ENCODE measurements around the gene ENOX1. TPM values are rescaled to one million over a fixed set of nuclear protein-coding genes. Genes with fewer than 3 reads are reported as not detected.

Gene ENOX1
- total RNA-seq, 1 donor from 2014 or later: 3.0 TPM

DNA sequence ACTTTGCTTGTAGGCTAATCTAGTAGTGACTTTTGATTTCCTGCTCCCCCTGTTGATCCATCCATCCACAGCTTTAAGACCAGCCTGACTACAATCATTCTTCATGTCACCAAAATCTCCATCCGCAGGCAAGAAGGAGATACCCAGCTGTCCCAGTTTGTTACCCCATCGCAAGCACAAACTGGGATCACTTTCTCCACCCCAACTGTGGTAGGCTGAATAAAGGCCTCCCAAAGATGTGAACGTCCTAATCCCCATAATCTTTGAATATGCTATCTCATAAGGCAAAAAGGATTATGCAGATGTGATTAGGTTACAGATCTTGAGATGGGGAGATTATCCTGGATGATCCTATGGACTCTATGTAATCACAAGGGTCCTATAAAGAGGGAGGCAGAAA lies 202.0 kb downstream of the ENOX1 start:
- no peak for DNase-seq (ENCODE audit: low spot score in 2 of 2, unreplicated experiment in 2 of 2)
- Mint-ChIP-seq H3K4me1 (peaks cover 11% of the 10 kb centered on the region), H3K36me3 (no peaks in the 10 kb centered on the region), H3K27me3 (ENCODE audit: low read depth) (no peaks in the 10 kb centered on the region), H3K27ac (no peak overlapping the region), H3K9me3 (no peaks in the 10 kb centered on the region), H3K4me3 (no peak overlapping the region)
- TF ChIP-seq, protein P1, sequence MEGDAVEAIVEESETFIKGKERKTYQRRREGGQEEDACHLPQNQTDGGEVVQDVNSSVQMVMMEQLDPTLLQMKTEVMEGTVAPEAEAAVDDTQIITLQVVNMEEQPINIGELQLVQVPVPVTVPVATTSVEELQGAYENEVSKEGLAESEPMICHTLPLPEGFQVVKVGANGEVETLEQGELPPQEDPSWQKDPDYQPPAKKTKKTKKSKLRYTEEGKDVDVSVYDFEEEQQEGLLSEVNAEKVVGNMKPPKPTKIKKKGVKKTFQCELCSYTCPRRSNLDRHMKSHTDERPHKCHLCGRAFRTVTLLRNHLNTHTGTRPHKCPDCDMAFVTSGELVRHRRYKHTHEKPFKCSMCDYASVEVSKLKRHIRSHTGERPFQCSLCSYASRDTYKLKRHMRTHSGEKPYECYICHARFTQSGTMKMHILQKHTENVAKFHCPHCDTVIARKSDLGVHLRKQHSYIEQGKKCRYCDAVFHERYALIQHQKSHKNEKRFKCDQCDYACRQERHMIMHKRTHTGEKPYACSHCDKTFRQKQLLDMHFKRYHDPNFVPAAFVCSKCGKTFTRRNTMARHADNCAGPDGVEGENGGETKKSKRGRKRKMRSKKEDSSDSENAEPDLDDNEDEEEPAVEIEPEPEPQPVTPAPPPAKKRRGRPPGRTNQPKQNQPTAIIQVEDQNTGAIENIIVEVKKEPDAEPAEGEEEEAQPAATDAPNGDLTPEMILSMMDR (IDR thresholded peaks at IDR 0.05; ENCODE audit: unreplicated experiment): no peak

DNA sequence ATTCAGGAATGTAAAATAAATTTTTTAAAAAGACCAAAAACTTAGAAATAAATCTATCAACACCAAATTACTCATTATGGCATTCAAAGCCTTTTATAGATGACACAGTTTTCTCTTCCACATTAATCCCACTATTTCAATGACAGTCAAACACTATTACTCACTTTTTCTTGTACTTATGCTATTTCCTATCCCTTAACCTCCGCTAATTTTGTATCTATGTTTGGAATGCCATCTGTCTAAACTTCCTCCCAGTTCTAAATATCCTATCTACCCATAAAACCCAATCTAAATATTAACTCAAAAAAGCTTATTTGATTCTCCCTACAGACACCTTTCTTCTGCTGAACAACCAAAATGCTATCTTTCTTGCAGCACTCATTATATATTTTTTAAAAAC lies 203.5 kb downstream of the ENOX1 start:
- Mint-ChIP-seq H3K4me1 (peaks cover 7% of the 10 kb centered on the region), H3K9me3 (no peaks in the 10 kb centered on the region), H3K36me3 (no peaks in the 10 kb centered on the region), H3K27me3 (ENCODE audit: low read depth) (peaks cover 2% of the 10 kb centered on the region), H3K27ac (no peak overlapping the region), H3K4me3 (no peak overlapping the region)
- TF ChIP-seq, protein P1 (IDR thresholded peaks at IDR 0.05; ENCODE audit: unreplicated experiment): no peak
- no peak for DNase-seq (ENCODE audit: low spot score in 2 of 2, unreplicated experiment in 2 of 2)

DNA sequence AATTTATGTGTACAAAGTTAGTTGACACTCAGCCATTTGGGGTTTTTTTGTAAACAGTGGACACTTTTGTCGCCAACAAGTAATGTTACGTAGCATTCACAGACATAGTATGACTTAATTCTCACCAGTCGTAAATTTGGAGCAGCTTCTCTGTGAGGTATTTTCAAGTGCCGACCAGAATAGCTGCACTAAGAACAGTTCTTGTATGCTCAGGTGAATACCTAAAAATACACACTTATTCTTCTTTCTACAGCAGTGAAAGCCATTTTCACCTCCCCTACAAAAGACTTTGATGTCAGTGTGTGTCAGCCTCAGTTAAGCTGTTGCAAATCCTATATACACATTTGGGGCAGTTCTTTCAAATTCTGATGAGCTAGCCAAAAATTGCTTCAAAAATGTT lies 206.5 kb downstream of the ENOX1 start:
- TF ChIP-seq, protein P1 (IDR thresholded peaks at IDR 0.05; ENCODE audit: unreplicated experiment): no peak
- Mint-ChIP-seq H3K4me1 (peaks cover 3% of the 10 kb centered on the region), H3K27ac (no peak overlapping the region), H3K9me3 (no peaks in the 10 kb centered on the region), H3K27me3 (ENCODE audit: low read depth) (peaks cover 2% of the 10 kb centered on the region), H3K4me3 (no peak overlapping the region), H3K36me3 (no peaks in the 10 kb centered on the region)
- DNase-seq (ENCODE audit: low spot score in 2 of 2, unreplicated experiment in 2 of 2): no peak

DNA sequence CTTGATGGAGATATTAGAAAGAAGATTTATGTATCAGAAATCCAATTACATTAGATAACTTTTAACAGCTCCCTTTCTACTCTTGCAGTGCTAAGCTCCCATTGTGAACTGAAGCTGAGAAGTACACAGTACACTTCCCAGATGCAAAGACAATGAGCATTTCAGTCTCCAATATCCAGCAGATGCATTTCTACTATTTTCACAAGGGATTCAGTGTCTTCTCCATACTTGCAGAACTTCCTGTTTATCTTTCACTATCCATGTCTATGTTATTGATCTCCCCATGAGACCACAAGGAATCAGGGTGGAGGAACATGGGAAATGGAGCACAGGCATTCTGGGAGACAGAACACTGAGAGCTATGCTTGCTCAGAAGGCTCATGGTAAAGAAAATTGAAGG lies 207.5 kb downstream of the ENOX1 start:
- Mint-ChIP-seq H3K4me1 (peaks cover 9% of the 10 kb centered on the region), H3K27ac (no peak overlapping the region), H3K9me3 (no peaks in the 10 kb centered on the region), H3K36me3 (no peaks in the 10 kb centered on the region), H3K27me3 (ENCODE audit: low read depth) (peaks cover 2% of the 10 kb centered on the region), H3K4me3 (no peak overlapping the region)
- TF ChIP-seq, protein P1 (IDR thresholded peaks at IDR 0.05; ENCODE audit: unreplicated experiment): no peak
- DNase-seq (ENCODE audit: low spot score in 2 of 2, unreplicated experiment in 2 of 2): no peak

DNA sequence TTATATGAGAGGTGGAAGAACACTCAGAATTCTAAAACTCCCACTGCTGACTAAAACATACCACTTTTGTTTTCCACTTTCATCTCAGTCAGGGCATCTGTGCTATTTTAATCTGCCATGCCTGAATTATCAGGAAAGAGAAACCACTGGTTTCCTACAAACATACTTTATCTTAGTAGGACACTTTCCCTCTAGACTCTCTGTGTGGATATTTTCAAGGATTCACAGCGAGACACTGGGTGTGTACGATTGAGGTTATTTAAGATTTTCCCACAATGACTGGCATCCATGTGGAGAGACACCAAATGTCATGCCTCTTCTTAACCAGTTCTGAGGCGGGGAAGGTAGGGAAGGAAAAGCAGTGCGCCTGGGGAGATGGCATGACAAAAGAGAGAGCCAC lies 212.2 kb downstream of the ENOX1 start:
- Mint-ChIP-seq H3K4me1 (peaks cover 30% of the 10 kb centered on the region), H3K27ac (peak overlapping the region; percentile 89), H3K9me3 (no peaks in the 10 kb centered on the region), H3K4me3 (no peak overlapping the region), H3K27me3 (ENCODE audit: low read depth) (peaks cover 8% of the 10 kb centered on the region), H3K36me3 (no peaks in the 10 kb centered on the region)
- TF ChIP-seq, protein P1 (IDR thresholded peaks at IDR 0.05; ENCODE audit: unreplicated experiment): no peak
- DNase-seq (ENCODE audit: low spot score in 2 of 2, unreplicated experiment in 2 of 2): no peak

All from mesothelial cell of epicardium (in vitro differentiated cells).